Kidney (tissue), 14 donors: Measurements from ENCODE around the gene WDR45. TPM values are rescaled to one million over a fixed set of nuclear protein-coding genes. Genes with fewer than 3 reads are reported as not detected.

Experiments used
- DNase-seq, 5 donors: peaks; one replicate each; pipeline ENCODE4 v3.0.0-alpha.2; 2013 to 2020
- FAIRE-seq: peaks from 2 replicates; lab custom pipeline; 2012; peaks lifted over from hg19 to GRCh38; lab: Jason Lieb, UNC
- H3K27ac ChIP-seq, 2 donors: one replicate each; pipeline ENCODE4 v1.7.0; 2013; ENCODE audit warnings: low read depth in 2 of 2, low read length in 2 of 2, inconsistent platforms in 1 of 2
- H3K27me3 ChIP-seq: one replicate; pipeline ENCODE4 v1.7.1; 2013; ENCODE audit warnings: low read length, inconsistent platforms; ENCODE audit not compliant: control insufficient read depth, insufficient read depth
- H3K36me3 ChIP-seq, 3 donors: one replicate each; pipeline versions ENCODE4 v1.7.0 to v1.7.1; 2013; ENCODE audit warnings: low read length in 3 of 3, control low read depth in 1 of 3, inconsistent platforms in 1 of 3; ENCODE audit not compliant: insufficient read depth in 3 of 3, control insufficient read depth in 2 of 3
- H3K4me1 ChIP-seq, 3 donors: one replicate each; pipeline versions ENCODE4 v1.7.0 to v1.7.1; 2013; ENCODE audit warnings: low read length in 3 of 3, inconsistent platforms in 1 of 3, low read depth in 1 of 3; ENCODE audit not compliant: control insufficient read depth in 2 of 3, insufficient read depth in 2 of 3
- H3K4me3 ChIP-seq, 3 donors: one replicate each; pipeline versions ENCODE4 v1.7.0 to v1.8.1; 2013; ENCODE audit warnings: low read length in 3 of 3, control low read depth in 1 of 3, inconsistent platforms in 1 of 3
- H3K9ac ChIP-seq, 3 donors: one replicate each; pipeline versions ENCODE4 v1.7.0 to v1.7.1; 2013; ENCODE audit warnings: low read length in 3 of 3, control low read depth in 1 of 3, inconsistent platforms in 1 of 3
- H3K9me3 ChIP-seq, 3 donors: one replicate each; pipeline versions ENCODE4 v1.7.0 to v1.7.1; 2013; ENCODE audit warnings: low read length in 3 of 3, control low read depth in 1 of 3, inconsistent platforms in 1 of 3; ENCODE audit not compliant: control insufficient read depth in 2 of 3, insufficient read depth in 1 of 3
- CTCF ChIP-seq: IDR thresholded peaks from 3 replicates; pipeline ENCODE4 v1.5.1; 2012; ENCODE audit warnings: mild to moderate bottlenecking, moderate library complexity, borderline replicate concordance; ENCODE audit not compliant: insufficient read depth; ENCODE audit errors: extremely low read depth
- intact Hi-C: fragments of 100-400 bp; cut with DNase I; formaldehyde crosslinking; loops from one replicate; pipeline ENCODE4 v1.11.1; 2022
- polyA plus RNA-seq: library from polyadenylated mRNA; stranded (reverse); fragments of 350-450 nt; fragmentation: Illumina TruSeq; extraction: RNeasy Lipid Tissue Mini Kit (QIAGEN cat#74804); gene quantifications from one replicate; pipeline ENCODE4 v1.2.3, GENCODE V29; 2014; ENCODE audit warnings: low read depth, low replicate concordance; ENCODE audit not compliant: insufficient read depth
- total RNA-seq: library from RNA; stranded (reverse); fragmentation: NEBNext Ultra II Directional; extraction: Animal tissue kit (Norgen Biotek cat#: 25700); gene quantifications from one replicate; pipeline ENCODE4 v1.2.1, GENCODE V29; 2021
- donor health status: control.
- donor health status: control.
- donor health status: control.
- donor health status: control.
- donor health status: control.
- donor health status: DM: yes; HTN: yes; CAD: no.
- donor health status: Normal renal cell carcinoma (clear cell type).

Gene WDR45
- total and polyA plus RNA-seq, 2 donors from 2014 or later: 67.4 to 72.4 TPM

GRCh38 chrX:49102190-49102589, 22.5 kb upstream of the WDR45 start:
- Histone ChIP-seq H3K27me3 (no peaks in the 10 kb centered on the region), H3K9me3 (no peaks in the 10 kb centered on the region), H3K4me3 (no peak overlapping the region), H3K36me3 (no peaks in the 10 kb centered on the region), H3K4me1 (no peaks in the 10 kb centered on the region), H3K27ac (no peak overlapping the region), H3K9ac (no peak overlapping the region)
- intact Hi-C loops: no loop called here
- DNase-seq (peak in 4 of 5 donors; percentile 36 to 50 (median 46)), FAIRE-seq (no peak)
- TF ChIP-seq CTCF: no peak

- FAIRE-seq: no peak
- Histone ChIP-seq H3K27ac (peak overlapping the region; percentile 53 to 76), H3K9ac (no peak overlapping the region), H3K4me3 (peak overlapping the region in 1 of 3 donors; percentile 78), H3K9me3 (no peaks in the 10 kb centered on the region), H3K27me3 (no peaks in the 10 kb centered on the region), H3K36me3 (no peaks in the 10 kb centered on the region), H3K4me1 (no peaks in the 10 kb centered on the region)
- intact Hi-C loops: no loop called here
- TF ChIP-seq CTCF: no peak
- no peak for DNase-seq
Observed at GRCh38 chrX:49101629-49101984, 21.9 kb upstream of the WDR45 start.

- H3K4me1 ChIP-seq: no peaks in the 10 kb centered on the region
- no peaks in the 10 kb centered on the region for H3K36me3 ChIP-seq
- TF ChIP-seq CTCF: no peak
- H3K4me3 ChIP-seq: peak overlapping the region; percentile 73 to 78 (median 73)
- FAIRE-seq (peak; percentile 39), DNase-seq (peak; percentile 93 to 97 (median 95))
- intact Hi-C loops: no loop called here
- H3K27ac ChIP-seq: peak overlapping the region; percentile 76 to 80
- H3K9ac ChIP-seq: peak overlapping the region; percentile 53 to 90 (median 60)
- no peaks in the 10 kb centered on the region for H3K27me3 ChIP-seq
- no peaks in the 10 kb centered on the region for H3K9me3 ChIP-seq
Observed at GRCh38 chrX:49100704-49101628, 21.3 kb upstream of the WDR45 start.
